Transverse colon (tissue), 4 donors: ENCODE results near the gene ISLR. TPM values are rescaled to one million over a fixed set of nuclear protein-coding genes. Genes with fewer than 3 reads are reported as not detected.

Source experiments
- DNase-seq: peaks from one replicate; pipeline ENCODE4 v3.0.0-alpha.2; 2019
- H3K27ac ChIP-seq, 4 donors: fragments of 200-600 bp; sonication (generic); 2 replicates each; pipeline ENCODE4 v1.5.1; 2016 to 2018; ENCODE audit warnings: inconsistent platforms in 4 of 4
- H3K27me3 ChIP-seq: fragments of 200-600 bp; sonication (generic); 2 replicates; pipeline ENCODE4 v1.5.1; 2017; ENCODE audit warnings: inconsistent platforms
- H3K36me3 ChIP-seq, 4 donors: fragments of 200-600 bp; sonication (generic); 2 replicates each; pipeline ENCODE4 v1.5.1; 2017 to 2019; ENCODE audit warnings: inconsistent platforms in 4 of 4
- H3K4me1 ChIP-seq, 4 donors: fragments of 200-600 bp; sonication (generic); 2 replicates each; pipeline ENCODE4 v1.5.1; 2017 to 2020; ENCODE audit warnings: inconsistent platforms in 4 of 4
- H3K4me3 ChIP-seq, 4 donors: fragments of 200-600 bp; sonication (generic); 1 replicate in 1 of 4; 2 replicates in 3 of 4; pipeline versions ENCODE4 v1.5.1 to v1.6.1; 2017 to 2019; ENCODE audit warnings: inconsistent platforms in 4 of 4
- H3K9me3 ChIP-seq, 2 donors: fragments of 200-600 bp; sonication (generic); 2 replicates each; pipeline ENCODE4 v1.5.1; 2017 to 2019; ENCODE audit warnings: inconsistent platforms in 2 of 2
- CTCF ChIP-seq, 5 experiments: fragments of 200-600 bp in 3 of 5; fragments of 450-650 bp in 2 of 5; sonication (generic) in 3 of 5; IDR thresholded peaks; 1 replicate in 2 of 5; 2 replicates in 3 of 5; pipeline ENCODE4 v1.5.1; 2016 to 2017; ENCODE audit warnings: antibody characterized with exemption in 5 of 5, inconsistent platforms in 3 of 5, mild to moderate bottlenecking in 2 of 5, moderate library complexity in 1 of 5
- EP300 ChIP-seq: sonication (generic); formaldehyde crosslinking; IDR thresholded peaks from one replicate; pipeline ENCODE4 v1.6.1; 2017; ENCODE audit warnings: antibody characterized with exemption, low read depth
- POLR2A ChIP-seq: fragments of 450-650 bp; IDR thresholded peaks from one replicate; pipeline ENCODE4 v1.6.1; 2016; ENCODE audit warnings: antibody characterized with exemption, mild to moderate bottlenecking, moderate library complexity
- POLR2AphosphoS5 ChIP-seq, 3 donors: sonication (generic); formaldehyde crosslinking; IDR thresholded peaks; one replicate each; pipeline ENCODE4 v1.6.1; 2016; ENCODE audit warnings: antibody characterized with exemption in 3 of 3
- WGBS, 2 donors: methylation state at CpG; one replicate each; pipeline ENCODE4 v1.1.5; 2018; ENCODE audit warnings: low coverage in 1 of 2; 5-methylcytosine and 5-hydroxymethylcytosine counted together
- in situ Hi-C, 4 donors: fragments of 200-750 bp; cut with MboI; loops; one replicate each; pipeline versions ENCODE4 v1.15.0 to v1.15.1; 2017; ENCODE audit warnings: low sequenced_read_pairs in 3 of 4, low pct_ligation_motif_present in 1 of 4, low pct_unique_long_range_greater_than_20kb in 1 of 4
- intact Hi-C: fragments of 100-400 bp; cut with DNase I; formaldehyde crosslinking; loops from one replicate; pipeline ENCODE4 v1.15.1; 2023; ENCODE audit warnings: low total_unique reads
- total RNA-seq, 4 donors: library from RNA; depleted of rRNA; stranded (reverse); fragments of >200 nt; gene quantifications; one replicate each; pipeline ENCODE4 v1.1.0, GENCODE V29; 2016

ISLR gene
- total RNA-seq, 4 donors from 2014 or later = 18.8 to 191 (median 25.5) TPM

GRCh38 chr15:74134387-74135027, 39.0 kb upstream of the ISLR start:
- peaks cover 5 to 38% (median 18%) of the 10 kb centered on the region in 4 donors for H3K4me1 ChIP-seq

GRCh38 chr15:74135041-74135565, 38.4 kb upstream of the ISLR start:
- Histone ChIP-seq H3K27ac (no peak overlapping the region), H3K4me1 (peaks cover 5 to 34% (median 16%) of the 10 kb centered on the region in 4 donors), H3K9me3 (no peaks in the 10 kb centered on the region), H3K36me3 (no peaks in the 10 kb centered on the region), H3K27me3 (peaks cover 96% of the 10 kb centered on the region), H3K4me3 (no peak overlapping the region)
- no peak for DNase-seq
- 0 to 36% methylated on average over 1 to 27 of the region's 27 CpGs for WGBS, 2 donors
- in situ Hi-C loops (loop anchor here in 1 of 4 donors (25.0 kb wide), 1 partner anchor 177 kb away; no protein-coding TSS in a partner anchor), intact Hi-C loops (no loop called here)
- TF ChIP-seq POLR2A (no peak), POLR2AphosphoS5 (IDR thresholded peaks at IDR 0.05) (no peak)

More at GRCh38 chr15:74134387-74135027, 39.0 kb upstream of the ISLR start:
- no peak overlapping the region for H3K4me3 ChIP-seq
- no peaks in the 10 kb centered on the region for H3K9me3 ChIP-seq
- H3K27me3 ChIP-seq = peaks cover 99% of the 10 kb centered on the region
- 17% methylated on average over 44 of the region's 53 CpGs; no CpG with 5 or more reads in 1 of the 2 donors for WGBS, 2 donors
- in situ Hi-C loops (loop anchor here in 1 of 4 donors (25.0 kb wide), 1 partner anchor 178 kb away; no protein-coding TSS in a partner anchor), intact Hi-C loops (no loop called here)
- DNase-seq = peak; percentile 38
- no peak for TF ChIP-seq EP300
- TF ChIP-seq POLR2A = no peak
- peak; percentile 21 to 41 (median 28) for TF ChIP-seq CTCF (IDR thresholded peaks at IDR 0.05)
- TF ChIP-seq POLR2AphosphoS5 (IDR thresholded peaks at IDR 0.05) = no peak
- H3K36me3 ChIP-seq = no peaks in the 10 kb centered on the region
- H3K27ac ChIP-seq = no peak overlapping the region

GRCh38 chr15:74136540-74136813, 37.0 kb upstream of the ISLR start:
- Histone ChIP-seq H3K36me3 (no peaks in the 10 kb centered on the region), H3K27me3 (peaks cover 95% of the 10 kb centered on the region), H3K27ac (peak overlapping the region; percentile 42 to 80 (median 52)), H3K4me3 (peak overlapping the region; percentile 18 to 51 (median 30)), H3K9me3 (no peaks in the 10 kb centered on the region), H3K4me1 (peaks cover 5 to 28% (median 16%) of the 10 kb centered on the region in 4 donors)
- no peak for TF ChIP-seq CTCF (IDR thresholded peaks at IDR 0.05)
- no peak for TF ChIP-seq POLR2A
- TF ChIP-seq POLR2AphosphoS5 (IDR thresholded peaks at IDR 0.05) = no peak
- no peak for TF ChIP-seq EP300
- no peak for DNase-seq
- 6% methylated on average over 18 of the region's 26 CpGs; no CpG with 5 or more reads in 1 of the 2 donors for WGBS, 2 donors
- intact Hi-C loops (no loop called here), in situ Hi-C loops (loop anchor here in 1 of 4 donors (25.0 kb wide), 1 partner anchor 176 kb away; no protein-coding TSS in a partner anchor)

- in situ Hi-C loops = loop anchor here in 1 of 4 donors (25.0 kb wide), 1 partner anchor 175 kb away; no protein-coding TSS in a partner anchor
- no peak for TF ChIP-seq POLR2A
- TF ChIP-seq EP300 = no peak
- TF ChIP-seq CTCF (IDR thresholded peaks at IDR 0.05) = no peak
- TF ChIP-seq POLR2AphosphoS5 (IDR thresholded peaks at IDR 0.05) = no peak
- H3K4me3 ChIP-seq = peak overlapping the region in 3 of 4 donors; percentile 18 to 51 (median 29)
- 15 to 18% methylated on average over 4 to 18 of the region's 18 CpGs for WGBS, 2 donors
- peaks cover 95% of the 10 kb centered on the region for H3K27me3 ChIP-seq
- H3K36me3 ChIP-seq = no peaks in the 10 kb centered on the region
- no peak for DNase-seq
- no peaks in the 10 kb centered on the region for H3K9me3 ChIP-seq
- peak overlapping the region in 3 of 4 donors; percentile 42 to 80 (median 59) for H3K27ac ChIP-seq
- intact Hi-C loops = no loop called here
- peaks cover 5 to 28% (median 16%) of the 10 kb centered on the region in 4 donors for H3K4me1 ChIP-seq
Measured at GRCh38 chr15:74136814-74137536, 36.5 kb upstream of the ISLR start.
